ENCODE results near the gene UGT1A3. TPM values are rescaled to one million over a fixed set of nuclear protein-coding genes. Genes with fewer than 3 reads are reported as not detected.
"Not testable (repeated sequence)": the region's sequence is repeated elsewhere in the genome, so short reads cannot be mapped to it uniquely, and the experiment has no call there.

The UGT1A3 gene
- total RNA-seq, 5 donors from 2014 or later (not counting 1 experiment from before 2014, with no cell fraction given) = not detected

DNA sequence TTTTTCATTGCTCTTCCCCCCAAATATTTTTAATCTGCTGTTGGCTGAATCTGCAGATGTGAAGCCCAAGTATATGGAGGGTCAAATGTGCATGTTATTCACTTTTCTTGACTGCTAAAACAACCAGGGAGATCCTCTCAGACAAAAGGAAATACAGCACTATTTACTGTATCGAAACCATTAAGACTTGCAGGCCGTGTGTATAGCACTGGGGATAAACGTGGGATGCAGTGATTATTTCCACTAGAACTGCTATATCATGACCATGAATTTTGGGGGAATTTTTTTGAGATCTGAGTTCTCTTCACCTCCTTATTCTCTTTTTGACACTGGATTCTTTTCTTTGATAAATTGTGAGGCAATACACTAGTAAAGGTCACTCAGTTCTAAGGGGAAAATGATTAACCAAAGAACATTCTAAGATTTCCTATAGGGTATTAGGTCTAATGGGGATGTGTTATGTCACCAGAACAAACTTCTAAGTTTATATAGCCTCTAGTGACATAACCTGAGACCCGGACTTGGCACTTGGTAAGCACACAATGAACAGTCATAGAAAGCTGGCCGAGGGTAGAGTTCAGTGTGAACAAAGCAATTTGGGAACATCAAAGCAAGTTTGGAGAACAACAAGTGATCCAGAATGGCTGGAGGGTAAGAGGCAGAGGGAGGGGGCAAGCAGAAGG, 16.4 kb downstream of the UGT1A3 start:
- Histone ChIP-seq H3K27me3 (replicated peaks in 1 of 2; ENCODE audit: control insufficient read depth in 2 of 2, extremely low read depth in 1 of 2, insufficient read depth in 2 of 2, low read length in 1 of 2) (peaks cover 0 to 18% of the 10 kb centered on the region in 2 experiments), H3K27ac (ENCODE audit: low read length) (no peak overlapping the region), H3K9me3 (no peaks in the 10 kb centered on the region), H3K36me3 (ENCODE audit: control insufficient read depth in 2 of 2, extremely low read depth in 1 of 2, insufficient read depth in 1 of 2, low read length in 1 of 2) (no peaks in the 10 kb centered on the region), H3K4me1 (ENCODE audit: control insufficient read depth in 1 of 2, extremely low read depth in 1 of 2, insufficient read depth in 2 of 2, low read length in 2 of 2) (no peaks in the 10 kb centered on the region), H3K4me3 (ENCODE audit: control insufficient read depth in 1 of 2, extremely low read depth in 1 of 2, low read length in 1 of 2) (no peak overlapping the region)
- 79% methylated on average over 2 of the region's 5 CpGs for WGBS (ENCODE audit: insufficient coverage)
- H3K9me3 Mint-ChIP-seq = peaks cover 3 to 8% (median 7%) of the 10 kb centered on the region in 3 donors
- no peaks in the 10 kb centered on the region for H3K4me1 Mint-ChIP-seq
- CTCF ChIA-PET = no interaction called here
- H3K27me3 Mint-ChIP-seq = peaks cover 33 to 38% of the 10 kb centered on the region in 2 donors
- no peak overlapping the region for H3K27ac Mint-ChIP-seq
- H3K36me3 Mint-ChIP-seq = no peaks in the 10 kb centered on the region
- ATAC-seq (replicated peaks in 1 of 4) = no peak
- no peak overlapping the region for H3K4me3 Mint-ChIP-seq
- DNase-seq = no peak
- POLR2A ChIA-PET = no interaction called here

DNA sequence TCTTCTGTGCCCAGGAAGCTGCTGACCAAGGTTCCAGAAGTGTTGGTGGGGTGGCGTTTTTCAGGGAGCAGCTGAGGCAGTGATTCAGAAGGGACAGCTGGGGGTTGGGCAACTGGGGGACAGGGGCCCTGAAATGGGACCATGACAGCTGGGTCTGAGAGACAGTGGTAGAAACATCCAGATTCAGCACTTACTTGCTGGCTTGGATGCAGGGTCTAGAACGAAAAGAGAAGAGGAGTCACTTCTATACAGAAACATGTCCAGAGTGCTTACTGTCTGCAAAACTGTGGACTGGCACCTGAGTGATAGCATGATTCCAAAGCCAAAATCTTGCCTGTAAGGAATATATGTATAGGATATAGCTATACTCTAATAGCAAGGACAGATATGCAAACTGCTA, 17.0 kb downstream of the UGT1A3 start:
- H3K9me3 Mint-ChIP-seq; H3K4me1 ChIP-seq (ENCODE audit: control insufficient read depth in 1 of 2, extremely low read depth in 1 of 2, insufficient read depth in 2 of 2, low read length in 2 of 2); DNase-seq; H3K4me3 ChIP-seq (ENCODE audit: control insufficient read depth in 1 of 2, extremely low read depth in 1 of 2, low read length in 1 of 2); H3K27ac ChIP-seq (ENCODE audit: low read length); ATAC-seq (replicated peaks in 1 of 4); H3K27ac Mint-ChIP-seq; H3K36me3 ChIP-seq (ENCODE audit: control insufficient read depth in 2 of 2, extremely low read depth in 1 of 2, insufficient read depth in 1 of 2, low read length in 1 of 2); POLR2A ChIA-PET; H3K36me3 Mint-ChIP-seq; H3K9me3 ChIP-seq; H3K4me3 Mint-ChIP-seq; H3K4me1 Mint-ChIP-seq; CTCF ChIA-PET: not testable (repeated sequence)
- H3K27me3 Mint-ChIP-seq = peaks cover 33 to 37% of the 10 kb centered on the region in 2 donors
- peaks cover 0 to 22% of the 10 kb centered on the region in 2 experiments for H3K27me3 ChIP-seq (replicated peaks in 1 of 2; ENCODE audit: control insufficient read depth in 2 of 2, extremely low read depth in 1 of 2, insufficient read depth in 2 of 2, low read length in 1 of 2)
- WGBS (ENCODE audit: insufficient coverage) = no CpG with 5 or more reads among the region's 2 CpGs

DNA sequence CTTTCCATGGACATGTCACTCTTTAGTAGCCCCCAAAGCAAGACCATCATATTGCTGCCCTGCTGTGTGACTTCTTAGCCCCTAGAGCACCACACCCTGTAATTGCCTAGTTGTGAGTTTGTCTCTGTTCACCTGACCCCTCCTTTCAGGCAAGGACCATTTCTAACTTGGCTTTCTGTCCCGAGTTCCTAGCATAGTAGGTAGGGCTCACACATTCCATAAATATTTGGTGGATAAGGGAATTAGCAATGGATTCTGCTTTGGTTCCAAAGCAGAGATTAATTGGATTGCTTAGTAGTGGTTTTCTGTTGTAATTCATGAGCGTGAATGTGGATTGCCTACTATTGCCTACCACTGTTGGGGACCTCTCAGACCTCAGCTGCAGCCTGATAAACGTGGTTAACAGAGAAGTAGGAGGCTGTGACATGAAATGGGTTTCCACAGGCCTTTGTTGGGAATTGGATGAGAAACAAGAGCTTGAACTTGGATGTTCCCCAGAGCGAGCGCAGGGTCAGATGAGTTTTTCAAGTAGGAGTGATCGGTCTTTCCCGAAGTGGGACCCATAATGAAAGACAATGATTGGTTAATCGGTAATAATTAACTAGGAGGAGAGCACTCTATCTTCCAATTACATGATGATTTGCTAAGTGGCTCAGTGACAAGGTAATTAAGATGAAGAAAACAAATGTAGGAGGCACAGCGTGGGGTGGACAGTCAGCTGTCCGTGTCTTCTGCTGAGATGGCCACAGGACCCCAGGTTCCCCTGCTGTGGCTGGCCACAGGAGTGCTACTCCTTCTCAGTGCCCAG, 17.8 kb downstream of the UGT1A3 start:
- ATAC-seq (replicated peaks in 1 of 4) (no peak), DNase-seq (no peak)
- ChIA-PET CTCF (no interaction called here), POLR2A (no interaction called here)
- H3K27ac Mint-ChIP-seq = no peak overlapping the region
- no peak overlapping the region for H3K4me3 Mint-ChIP-seq
- H3K36me3 ChIP-seq (ENCODE audit: control insufficient read depth in 2 of 2, extremely low read depth in 1 of 2, insufficient read depth in 1 of 2, low read length in 1 of 2) = no peaks in the 10 kb centered on the region
- no peaks in the 10 kb centered on the region for H3K4me1 Mint-ChIP-seq
- 60% methylated on average over 4 of the region's 10 CpGs for WGBS (ENCODE audit: insufficient coverage)
- no peaks in the 10 kb centered on the region for H3K36me3 Mint-ChIP-seq
- no peaks in the 10 kb centered on the region for H3K9me3 ChIP-seq
- H3K9me3 Mint-ChIP-seq = peaks cover 6 to 17% (median 8%) of the 10 kb centered on the region in 3 donors
- H3K27me3 ChIP-seq (replicated peaks in 1 of 2; ENCODE audit: control insufficient read depth in 2 of 2, extremely low read depth in 1 of 2, insufficient read depth in 2 of 2, low read length in 1 of 2) = peaks cover 0 to 22% of the 10 kb centered on the region in 2 experiments
- peaks cover 35 to 41% of the 10 kb centered on the region in 2 donors for H3K27me3 Mint-ChIP-seq
- H3K27ac ChIP-seq (ENCODE audit: low read length) = no peak overlapping the region
- H3K4me1 ChIP-seq (ENCODE audit: control insufficient read depth in 1 of 2, extremely low read depth in 1 of 2, insufficient read depth in 2 of 2, low read length in 2 of 2) = no peaks in the 10 kb centered on the region
- H3K4me3 ChIP-seq (ENCODE audit: control insufficient read depth in 1 of 2, extremely low read depth in 1 of 2, low read length in 1 of 2) = no peak overlapping the region

DNA sequence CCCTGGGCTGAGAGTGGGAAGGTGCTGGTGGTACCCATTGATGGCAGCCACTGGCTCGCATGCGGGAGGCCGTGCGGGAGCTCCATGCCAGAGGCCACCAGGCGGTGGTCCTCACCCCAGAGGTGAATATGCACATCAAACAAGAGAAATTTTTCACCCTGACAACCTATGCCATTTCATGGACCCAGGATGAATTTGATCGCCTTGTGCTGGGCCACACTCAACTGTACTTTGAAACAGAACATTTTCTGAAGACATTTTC, 18.4 kb downstream of the UGT1A3 start:
- Mint-ChIP-seq H3K4me3 (no peak overlapping the region), H3K4me1 (no peaks in the 10 kb centered on the region), H3K27ac (no peak overlapping the region), H3K27me3 (peaks cover 37 to 41% of the 10 kb centered on the region in 2 donors), H3K36me3 (no peaks in the 10 kb centered on the region), H3K9me3 (peaks cover 7 to 19% (median 8%) of the 10 kb centered on the region in 3 donors)
- H3K9me3 ChIP-seq = no peaks in the 10 kb centered on the region
- ChIA-PET CTCF (no interaction called here), POLR2A (no interaction called here)
- no peaks in the 10 kb centered on the region for H3K4me1 ChIP-seq (ENCODE audit: control insufficient read depth in 1 of 2, extremely low read depth in 1 of 2, insufficient read depth in 2 of 2, low read length in 2 of 2)
- H3K27me3 ChIP-seq (replicated peaks in 1 of 2; ENCODE audit: control insufficient read depth in 2 of 2, extremely low read depth in 1 of 2, insufficient read depth in 2 of 2, low read length in 1 of 2) = peaks cover 0 to 20% of the 10 kb centered on the region in 2 experiments
- ATAC-seq (replicated peaks in 1 of 4) (no peak), DNase-seq (no peak)
- no peaks in the 10 kb centered on the region for H3K36me3 ChIP-seq (ENCODE audit: control insufficient read depth in 2 of 2, extremely low read depth in 1 of 2, insufficient read depth in 1 of 2, low read length in 1 of 2)
- H3K4me3 ChIP-seq (ENCODE audit: control insufficient read depth in 1 of 2, extremely low read depth in 1 of 2, low read length in 1 of 2) = no peak overlapping the region
- WGBS (ENCODE audit: insufficient coverage) = 100% methylated on average over 1 of the region's 6 CpGs
- H3K27ac ChIP-seq (ENCODE audit: low read length) = no peak overlapping the region

DNA sequence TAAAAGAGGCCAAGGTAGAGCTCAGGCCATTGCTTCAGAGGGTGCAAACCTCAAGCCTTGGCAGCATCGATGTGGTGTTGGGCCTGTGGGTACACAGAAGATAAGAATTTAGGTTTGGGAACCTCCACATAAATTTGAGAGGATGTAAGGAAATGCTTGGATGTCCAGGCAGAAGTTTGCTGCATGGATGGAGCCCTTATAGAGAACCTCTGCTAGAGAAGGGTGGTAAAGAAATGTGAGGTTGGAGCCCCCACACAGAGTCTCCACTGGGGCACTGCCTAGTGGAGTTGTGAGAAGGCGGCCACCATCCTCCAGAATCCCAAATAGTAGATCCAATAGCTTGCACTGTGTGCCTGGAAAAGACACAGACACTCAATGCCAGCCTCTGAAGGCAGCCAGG, 21.8 kb downstream of the UGT1A3 start:
- H3K4me3 ChIP-seq (ENCODE audit: control insufficient read depth in 1 of 2, extremely low read depth in 1 of 2, low read length in 1 of 2); H3K4me3 Mint-ChIP-seq; DNase-seq; POLR2A ChIA-PET; H3K27ac Mint-ChIP-seq; ATAC-seq (replicated peaks in 1 of 4); H3K9me3 ChIP-seq; H3K4me1 Mint-ChIP-seq; H3K27ac ChIP-seq (ENCODE audit: low read length); H3K4me1 ChIP-seq (ENCODE audit: control insufficient read depth in 1 of 2, extremely low read depth in 1 of 2, insufficient read depth in 2 of 2, low read length in 2 of 2); H3K36me3 Mint-ChIP-seq; H3K36me3 ChIP-seq (ENCODE audit: control insufficient read depth in 2 of 2, extremely low read depth in 1 of 2, insufficient read depth in 1 of 2, low read length in 1 of 2); CTCF ChIA-PET: not testable (repeated sequence)
- peaks cover 0 to 14% of the 10 kb centered on the region in 2 experiments for H3K27me3 ChIP-seq (replicated peaks in 1 of 2; ENCODE audit: control insufficient read depth in 2 of 2, extremely low read depth in 1 of 2, insufficient read depth in 2 of 2, low read length in 1 of 2)
- H3K9me3 Mint-ChIP-seq = peaks cover 7 to 19% (median 8%) of the 10 kb centered on the region in 3 donors
- 80% methylated on average over 1 of the region's 2 CpGs for WGBS (ENCODE audit: insufficient coverage)
- peaks cover 36 to 39% of the 10 kb centered on the region in 2 donors for H3K27me3 Mint-ChIP-seq

DNA sequence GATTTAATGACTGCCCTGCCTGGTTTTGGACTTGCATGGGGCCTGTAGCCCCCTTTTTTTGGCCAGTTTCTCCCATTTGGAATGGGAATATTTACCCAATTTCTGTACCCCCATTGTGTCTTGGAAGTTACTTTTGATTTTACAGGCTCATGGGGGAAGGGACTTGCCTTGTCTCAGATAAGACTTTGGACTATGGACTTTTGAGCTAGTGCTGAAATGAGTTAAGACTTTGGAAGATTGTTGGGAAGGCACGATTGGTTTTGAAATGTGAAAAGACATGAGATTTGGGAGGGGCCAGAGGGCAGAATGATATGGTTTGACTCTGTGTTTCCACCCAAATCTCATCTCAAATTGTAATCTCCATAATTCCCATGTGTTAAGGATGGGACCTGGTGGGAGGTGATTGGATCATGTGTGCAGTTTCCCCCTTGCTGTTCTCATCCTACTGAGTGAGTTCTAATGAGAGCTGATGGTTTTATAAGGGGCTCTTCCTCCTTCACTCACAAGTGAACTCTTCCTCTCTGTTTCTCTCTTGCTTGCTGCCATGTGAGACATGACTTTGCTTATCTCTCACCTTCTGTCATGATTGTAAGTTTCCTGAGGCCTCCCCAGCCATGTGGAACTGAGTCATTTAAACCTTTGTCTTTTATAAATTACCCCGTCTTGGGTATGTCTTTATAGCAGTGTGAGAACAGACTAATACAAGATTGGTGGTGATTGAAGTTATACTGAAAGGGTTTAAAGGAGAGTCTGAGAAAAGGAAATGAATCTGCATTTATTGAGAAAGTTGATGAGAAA, 22.6 kb downstream of the UGT1A3 start:
- 20% methylated on average over 1 of the region's 2 CpGs for WGBS (ENCODE audit: insufficient coverage)
- H3K36me3 Mint-ChIP-seq; H3K4me3 ChIP-seq (ENCODE audit: control insufficient read depth in 1 of 2, extremely low read depth in 1 of 2, low read length in 1 of 2); DNase-seq; H3K27ac ChIP-seq (ENCODE audit: low read length); POLR2A ChIA-PET; H3K27ac Mint-ChIP-seq; CTCF ChIA-PET; H3K4me3 Mint-ChIP-seq; H3K9me3 ChIP-seq; H3K36me3 ChIP-seq (ENCODE audit: control insufficient read depth in 2 of 2, extremely low read depth in 1 of 2, insufficient read depth in 1 of 2, low read length in 1 of 2); H3K4me1 Mint-ChIP-seq; H3K4me1 ChIP-seq (ENCODE audit: control insufficient read depth in 1 of 2, extremely low read depth in 1 of 2, insufficient read depth in 2 of 2, low read length in 2 of 2); ATAC-seq (replicated peaks in 1 of 4): not testable (repeated sequence)
- Mint-ChIP-seq H3K27me3 (peaks cover 33 to 38% of the 10 kb centered on the region in 2 donors), H3K9me3 (peaks cover 7 to 19% (median 8%) of the 10 kb centered on the region in 3 donors)
- peaks cover 0 to 13% of the 10 kb centered on the region in 2 experiments for H3K27me3 ChIP-seq (replicated peaks in 1 of 2; ENCODE audit: control insufficient read depth in 2 of 2, extremely low read depth in 1 of 2, insufficient read depth in 2 of 2, low read length in 1 of 2)
